Esophagus squamous epithelium (tissue), 4 donors: ENCODE results near the gene RNF169.

Source experiments
- CTCF ChIP-seq, 6 experiments: fragments of 450-650 bp in 4 of 6; fragments of 200-600 bp in 2 of 6; sonication (generic) in 2 of 6; IDR thresholded peaks; one replicate each; pipeline ENCODE4 v1.5.1; 2016 to 2019; ENCODE audit warnings: antibody characterized with exemption in 6 of 6, mild to moderate bottlenecking in 4 of 6, moderate library complexity in 4 of 6
- POLR2A ChIP-seq, 4 donors: fragments of 450-650 bp; IDR thresholded peaks; one replicate each; pipeline ENCODE4 v1.6.1; 2017; ENCODE audit warnings: antibody characterized with exemption in 4 of 4, mild to moderate bottlenecking in 4 of 4, moderate library complexity in 3 of 4

GRCh38 chr11:74844072-74844471, 95.4 kb downstream of the RNF169 start:
- TF ChIP-seq CTCF (IDR thresholded peaks at IDR 0.05) (no peak), POLR2A (IDR thresholded peaks at IDR 0.05) (no peak)
